Mesothelial cell of epicardium (in vitro differentiated cells): ENCODE data around the gene CLEC16A. TPM values are rescaled to one million over a fixed set of nuclear protein-coding genes. Genes with fewer than 3 reads are reported as not detected.

Experiments
- DNase-seq, 2 experiments: peaks; one replicate each; pipeline ENCODE4 v3.0.0; 2021; ENCODE audit warnings: low spot score in 2 of 2; ENCODE audit not compliant: unreplicated experiment in 2 of 2
- H3K27ac Mint-ChIP-seq: 2 replicates; pipeline ENCODE4 v1.8.0; 2021; ENCODE audit warnings: mixed read lengths
- H3K27me3 Mint-ChIP-seq: 2 replicates; pipeline ENCODE4 v1.8.0; 2021; ENCODE audit warnings: low read depth, mixed read lengths
- H3K36me3 Mint-ChIP-seq: 2 replicates; pipeline ENCODE4 v1.8.0; 2021; ENCODE audit warnings: mixed read lengths
- H3K4me1 Mint-ChIP-seq: 2 replicates; pipeline ENCODE4 v1.8.0; 2021; ENCODE audit warnings: mixed read lengths
- H3K4me3 Mint-ChIP-seq: 2 replicates; pipeline ENCODE4 v1.8.0; 2021; ENCODE audit warnings: mild to moderate bottlenecking, moderate library complexity, mixed read lengths
- H3K9me3 Mint-ChIP-seq: 2 replicates; pipeline ENCODE4 v1.8.0; 2021; ENCODE audit warnings: mixed read lengths
- total RNA-seq: library from RNA; stranded (reverse); gene quantifications from 3 replicates; pipeline ENCODE4 v1.2.1, GENCODE V29; 2021
- TF ChIP-seq, protein P1 (sequence below): fragments of 200-600 bp; sonication (generic); IDR thresholded peaks from one replicate; pipeline ENCODE4 v1.5.0; 2021; ENCODE audit warnings: antibody characterized with exemption; ENCODE audit not compliant: unreplicated experiment

Gene CLEC16A
- total RNA-seq, 1 donor from 2014 or later: 43.3 TPM

DNA sequence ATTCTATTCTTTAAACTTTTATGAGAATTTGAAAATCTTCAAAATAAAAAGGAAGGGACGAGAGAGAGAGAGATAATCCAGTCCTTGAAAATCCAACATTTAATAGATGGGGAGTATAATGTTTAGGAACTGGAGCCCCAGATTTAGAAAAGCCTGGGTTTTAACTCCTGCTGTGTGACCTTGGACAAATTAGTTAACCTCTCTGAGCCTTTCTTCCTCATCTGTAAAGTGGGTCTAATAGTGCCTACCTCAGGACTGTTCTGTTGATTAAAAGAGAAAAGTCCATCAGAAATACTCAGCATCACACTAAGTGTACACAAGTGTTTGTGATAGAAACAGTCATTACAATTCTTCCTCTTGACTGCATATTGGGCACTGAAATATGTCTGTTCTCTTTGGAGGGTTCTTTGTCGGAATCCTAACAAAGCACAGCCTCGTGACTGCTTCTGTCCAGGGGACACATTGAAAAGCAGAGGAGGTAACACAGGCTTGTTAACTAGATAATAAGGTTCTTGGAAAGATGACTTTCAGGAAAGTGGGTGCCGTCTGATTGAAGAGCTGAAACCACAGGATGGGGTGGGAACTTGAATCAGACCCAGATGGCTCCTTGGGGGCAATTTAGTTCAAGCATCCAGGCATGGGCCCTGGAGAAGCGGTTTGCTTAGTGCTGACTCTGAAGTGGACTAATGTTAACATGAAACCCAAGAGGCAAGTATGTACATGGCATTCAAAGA, 128.2 kb downstream of the CLEC16A start:
- no peak overlapping the region for H3K27ac Mint-ChIP-seq
- no peaks in the 10 kb centered on the region for H3K27me3 Mint-ChIP-seq
- H3K9me3 Mint-ChIP-seq: no peaks in the 10 kb centered on the region
- no peak for DNase-seq
- TF ChIP-seq, protein P1, sequence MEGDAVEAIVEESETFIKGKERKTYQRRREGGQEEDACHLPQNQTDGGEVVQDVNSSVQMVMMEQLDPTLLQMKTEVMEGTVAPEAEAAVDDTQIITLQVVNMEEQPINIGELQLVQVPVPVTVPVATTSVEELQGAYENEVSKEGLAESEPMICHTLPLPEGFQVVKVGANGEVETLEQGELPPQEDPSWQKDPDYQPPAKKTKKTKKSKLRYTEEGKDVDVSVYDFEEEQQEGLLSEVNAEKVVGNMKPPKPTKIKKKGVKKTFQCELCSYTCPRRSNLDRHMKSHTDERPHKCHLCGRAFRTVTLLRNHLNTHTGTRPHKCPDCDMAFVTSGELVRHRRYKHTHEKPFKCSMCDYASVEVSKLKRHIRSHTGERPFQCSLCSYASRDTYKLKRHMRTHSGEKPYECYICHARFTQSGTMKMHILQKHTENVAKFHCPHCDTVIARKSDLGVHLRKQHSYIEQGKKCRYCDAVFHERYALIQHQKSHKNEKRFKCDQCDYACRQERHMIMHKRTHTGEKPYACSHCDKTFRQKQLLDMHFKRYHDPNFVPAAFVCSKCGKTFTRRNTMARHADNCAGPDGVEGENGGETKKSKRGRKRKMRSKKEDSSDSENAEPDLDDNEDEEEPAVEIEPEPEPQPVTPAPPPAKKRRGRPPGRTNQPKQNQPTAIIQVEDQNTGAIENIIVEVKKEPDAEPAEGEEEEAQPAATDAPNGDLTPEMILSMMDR: no peak
- H3K4me1 Mint-ChIP-seq: peaks cover 13% of the 10 kb centered on the region
- H3K36me3 Mint-ChIP-seq: peaks cover 11% of the 10 kb centered on the region
- no peak overlapping the region for H3K4me3 Mint-ChIP-seq

DNA sequence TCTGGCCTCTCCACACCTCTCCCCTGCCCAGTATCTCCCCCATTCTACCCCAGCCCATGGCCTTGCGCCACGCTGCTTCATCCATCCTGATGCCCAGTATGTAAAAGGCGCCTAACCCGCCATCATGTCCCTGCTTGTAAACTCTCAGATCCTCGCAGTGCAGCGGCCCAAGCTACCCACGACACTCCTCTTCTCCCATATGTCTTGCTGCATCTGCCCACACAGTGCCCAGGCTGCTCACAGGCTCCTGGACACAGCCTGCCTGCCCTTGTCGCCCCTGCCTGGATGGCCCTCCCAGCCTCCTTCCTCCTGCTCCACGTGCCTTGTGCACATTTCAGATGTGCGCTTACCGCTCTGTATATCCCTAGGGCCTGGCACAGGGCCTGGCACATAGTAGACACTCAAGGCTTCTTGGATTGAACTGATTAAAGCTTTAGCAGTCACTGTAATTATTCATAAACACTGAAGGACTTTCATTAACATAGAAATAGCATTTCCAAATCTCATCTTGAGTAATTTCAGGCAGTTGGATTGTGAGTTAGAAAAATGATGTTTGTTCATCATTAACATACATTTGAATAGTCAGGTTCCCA, 129.1 kb downstream of the CLEC16A start:
- no peak overlapping the region for H3K27ac Mint-ChIP-seq
- no peak for DNase-seq

DNA sequence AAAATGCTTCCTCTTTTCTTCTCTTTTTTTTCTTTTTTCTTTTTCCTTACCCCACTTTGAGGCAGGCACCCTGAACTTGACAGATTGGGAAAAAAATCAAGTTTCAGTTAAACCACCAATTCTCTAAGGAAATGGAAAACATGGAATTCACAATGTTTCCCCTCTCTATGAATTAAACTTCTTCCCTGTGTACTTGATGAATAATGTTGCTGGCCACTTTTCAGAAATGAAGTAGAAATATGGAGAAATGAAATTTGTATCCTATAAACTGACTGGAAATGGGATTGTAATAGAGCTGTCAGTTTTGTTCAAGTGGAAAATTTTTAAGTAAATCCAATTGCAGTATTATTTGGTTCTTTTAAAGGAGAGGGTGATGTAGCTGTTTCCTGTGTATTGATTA, 129.8 kb downstream of the CLEC16A start:
- Mint-ChIP-seq H3K36me3 (peaks cover 11% of the 10 kb centered on the region), H3K4me1 (peaks cover 25% of the 10 kb centered on the region), H3K27ac (no peak overlapping the region), H3K9me3 (no peaks in the 10 kb centered on the region), H3K27me3 (no peaks in the 10 kb centered on the region), H3K4me3 (no peak overlapping the region)
- no peak for DNase-seq
- TF ChIP-seq, protein P1: no peak

More for the DNA sequence above, 129.1 kb downstream of the CLEC16A start:
- no peaks in the 10 kb centered on the region for H3K27me3 Mint-ChIP-seq
- peaks cover 11% of the 10 kb centered on the region for H3K36me3 Mint-ChIP-seq
- TF ChIP-seq, protein P1: no peak
- no peak overlapping the region for H3K4me3 Mint-ChIP-seq
- H3K4me1 Mint-ChIP-seq: peaks cover 18% of the 10 kb centered on the region
- H3K9me3 Mint-ChIP-seq: no peaks in the 10 kb centered on the region

DNA sequence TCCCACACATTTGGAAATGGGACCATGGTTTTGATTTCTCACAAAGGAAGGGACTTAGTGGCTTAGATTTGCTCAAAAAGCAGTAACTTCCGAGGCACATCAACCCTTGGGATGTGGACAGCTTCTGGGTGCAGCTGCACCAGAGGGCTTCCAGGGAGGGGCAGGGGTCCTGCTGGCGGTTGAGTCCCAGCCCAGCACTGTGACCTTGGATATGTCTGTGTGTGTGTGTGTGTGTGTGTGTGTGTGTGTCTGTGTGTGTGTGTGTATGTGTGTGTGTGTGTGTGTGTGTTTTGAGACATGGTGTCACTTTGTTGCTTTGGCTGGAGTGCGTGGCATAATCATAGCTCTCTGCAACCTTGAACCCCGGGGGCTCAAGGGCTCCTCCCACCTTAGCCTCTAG, 130.8 kb downstream of the CLEC16A start:
- H3K9me3 Mint-ChIP-seq: no peaks in the 10 kb centered on the region
- H3K4me1 Mint-ChIP-seq: peaks cover 35% of the 10 kb centered on the region
- peaks cover 8% of the 10 kb centered on the region for H3K36me3 Mint-ChIP-seq
- no peak for DNase-seq
- TF ChIP-seq, protein P1: no peak
- no peak overlapping the region for H3K4me3 Mint-ChIP-seq
- no peaks in the 10 kb centered on the region for H3K27me3 Mint-ChIP-seq
- no peak overlapping the region for H3K27ac Mint-ChIP-seq

DNA sequence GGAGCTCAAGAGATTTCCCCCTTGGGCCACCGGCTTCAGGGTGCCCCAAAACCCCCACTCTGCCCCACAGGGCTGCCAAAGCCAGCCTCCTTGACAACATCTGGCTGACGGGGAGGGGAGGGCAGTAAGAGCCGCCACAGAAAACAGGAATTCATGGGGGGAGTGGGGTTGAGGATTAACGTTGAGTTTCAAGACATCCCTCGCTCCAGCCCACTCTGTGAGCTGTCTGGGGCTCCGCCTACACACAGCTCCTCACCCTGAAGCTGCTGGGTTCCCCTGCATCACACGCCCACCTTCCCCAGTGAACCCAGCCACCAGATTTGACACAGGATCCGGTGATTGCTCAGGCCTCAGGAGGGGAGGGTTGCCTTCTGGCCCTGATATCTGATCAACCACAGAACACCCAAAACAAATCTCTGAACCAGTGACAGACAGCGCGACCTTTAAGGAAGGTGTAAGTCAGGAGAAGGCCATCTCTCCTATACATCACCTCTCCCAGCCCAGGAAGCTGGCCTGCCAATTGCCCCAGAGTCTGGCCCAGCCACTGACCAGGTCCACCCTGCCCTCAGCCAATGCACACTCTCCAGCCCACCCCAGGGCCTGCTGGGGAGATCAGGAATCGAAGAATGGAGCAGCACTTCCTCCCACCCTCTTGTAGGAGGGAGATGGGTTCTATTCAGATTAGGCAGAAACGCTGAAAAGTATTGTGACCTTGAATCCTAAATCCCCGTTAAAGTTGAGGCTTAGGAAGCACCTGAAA, 132.1 kb downstream of the CLEC16A start:
- Mint-ChIP-seq H3K36me3 (peaks cover 3% of the 10 kb centered on the region), H3K4me3 (no peak overlapping the region), H3K4me1 (peaks cover 44% of the 10 kb centered on the region), H3K27ac (peak overlapping the region; percentile 51), H3K27me3 (no peaks in the 10 kb centered on the region), H3K9me3 (no peaks in the 10 kb centered on the region)
- DNase-seq: no peak
- TF ChIP-seq, protein P1: no peak
